ENCODE results near the gene MIA2.

- TF ChIP-seq RXRA (IDR thresholded peaks at IDR 0.05) (no peak), REST (IDR thresholded peaks at IDR 0.05) (no peak), CTCF (IDR thresholded peaks at IDR 0.05; ENCODE audit: low read depth, low read length, missing input control) (no peak), SP1 (IDR thresholded peaks at IDR 0.05) (no peak), GABPA (IDR thresholded peaks at IDR 0.05 in 1 of 2, conservative IDR thresholded peaks at IDR 0.05 in 1 of 2) (no peak), JUND (IDR thresholded peaks at IDR 0.05) (no peak)
These were observed 200.7 kb downstream of the MIA2 start for GRCh38 chr14:39434401-39434800.

All from liver (tissue), 3 donors.